LNCAP (cell line): ENCODE measurements around the gene HNF4A.

Experiments used
- CTCF ChIP-seq: fragments of 450-650 bp; IDR thresholded peaks from 2 replicates; pipeline ENCODE4 v1.5.1; 2017; ENCODE audit warnings: mild to moderate bottlenecking

The HNF4A gene

DNA sequence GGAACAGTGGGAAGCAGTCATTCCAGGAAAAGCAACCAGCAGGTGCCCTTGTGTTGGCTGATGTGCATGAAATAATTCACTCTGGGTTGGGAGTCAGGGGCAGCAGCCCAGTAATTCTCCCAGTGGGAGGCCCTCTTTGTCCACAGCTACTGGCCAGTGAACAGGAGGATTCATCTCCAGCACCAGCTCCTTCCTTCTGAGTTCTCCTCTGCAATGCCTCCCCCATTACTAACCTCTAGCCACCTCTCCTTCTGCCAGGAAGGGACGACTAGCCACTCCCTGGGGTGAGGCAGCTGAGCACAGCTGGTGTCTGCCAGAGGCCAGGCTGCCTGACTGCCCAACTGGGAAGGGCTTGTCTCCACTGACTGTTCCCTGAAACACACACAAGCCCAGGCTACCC, 31.2 kb upstream of the HNF4A start:
- no peak for TF ChIP-seq CTCF

GRCh38 chr20:44326391-44327159, 28.9 kb upstream of the HNF4A start:
- TF ChIP-seq CTCF = no peak

- TF ChIP-seq CTCF = no peak
Measured at GRCh38 chr20:44328428-44328827, 27.1 kb upstream of the HNF4A start.

DNA sequence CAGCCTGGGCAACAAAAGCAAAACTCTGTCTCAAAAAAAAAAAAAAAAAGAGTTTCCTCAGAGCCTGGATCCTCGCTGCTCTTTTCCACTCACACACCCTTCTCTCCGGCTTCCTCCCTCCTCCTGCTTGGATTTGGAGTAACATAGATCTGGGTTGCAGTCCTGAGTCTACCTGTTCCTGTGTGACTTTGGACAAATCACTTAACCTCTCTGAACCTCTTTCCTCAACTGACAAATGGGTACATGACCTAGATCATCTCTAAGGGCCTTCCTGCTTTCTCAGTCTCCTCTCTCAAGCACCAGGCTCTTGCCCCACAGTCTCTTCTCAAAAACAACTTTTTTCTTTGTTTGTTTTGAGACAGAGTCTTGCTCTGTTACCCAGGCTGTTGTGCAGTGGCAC, 24.3 kb upstream of the HNF4A start:
- no peak for TF ChIP-seq CTCF

- no peak for TF ChIP-seq CTCF
Measured at GRCh38 chr20:44334306-44334705, 21.2 kb upstream of the HNF4A start.

DNA sequence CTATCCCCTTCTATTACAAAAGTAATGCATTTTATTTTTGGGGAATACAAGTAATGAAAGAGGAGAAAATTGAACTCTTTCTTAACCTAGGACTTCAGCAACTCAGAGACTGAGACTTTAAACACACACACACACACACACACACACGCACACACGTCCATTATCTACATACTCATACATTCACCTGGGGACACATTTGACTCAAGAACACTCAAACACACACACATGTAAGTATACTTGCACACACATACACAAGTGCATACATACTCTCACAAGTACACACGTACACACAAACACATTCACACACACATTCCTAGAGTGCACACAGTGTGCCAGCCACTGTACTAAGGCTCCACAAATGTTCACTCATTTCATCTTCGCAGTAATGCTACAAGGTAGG, 20.8 kb upstream of the HNF4A start:
- no peak for TF ChIP-seq CTCF

DNA sequence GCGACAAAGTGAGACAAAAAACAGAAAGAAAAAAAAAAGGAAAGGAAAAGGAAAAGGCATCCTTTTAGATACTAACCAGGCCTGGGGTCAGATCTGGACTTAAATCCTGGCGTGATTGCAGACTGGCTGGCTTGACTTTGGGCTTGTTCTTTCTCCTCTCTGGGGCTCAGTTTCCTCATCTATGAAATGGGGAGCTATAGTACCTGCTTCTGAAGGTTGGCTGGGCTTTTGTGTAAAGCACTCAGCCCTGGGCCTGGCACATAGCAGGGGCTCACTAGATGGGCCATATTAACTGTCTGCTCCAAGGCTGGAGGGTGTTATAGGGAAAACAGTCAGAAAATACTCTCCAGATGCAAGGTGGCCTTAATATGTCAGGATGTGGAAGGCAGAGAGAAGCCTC, 19.8 kb upstream of the HNF4A start:
- TF ChIP-seq CTCF = no peak

DNA sequence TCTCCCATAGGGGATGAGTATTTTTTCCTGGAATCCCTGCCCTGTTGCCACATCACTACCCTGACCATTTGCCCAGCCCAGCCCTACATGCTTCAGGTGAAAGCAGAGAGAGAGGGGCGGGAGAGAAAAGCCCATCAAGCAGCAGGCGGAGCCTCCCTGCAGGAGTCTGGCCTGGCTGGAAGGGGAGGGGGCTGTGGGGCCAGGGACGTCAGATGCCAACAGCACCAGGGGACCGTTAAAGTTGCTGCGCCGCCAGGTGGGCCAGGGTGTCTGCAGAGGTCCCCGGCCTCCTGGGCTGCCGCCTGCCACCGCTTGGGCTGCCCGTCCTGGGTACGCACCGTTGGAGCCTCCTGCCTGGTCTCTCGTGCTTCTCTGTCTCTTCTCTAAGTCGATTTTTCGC, 19.4 kb upstream of the HNF4A start:
- TF ChIP-seq CTCF = no peak
